Endothelial cell of umbilical vein (primary cell): Measurements from ENCODE around the gene P2RX1. TPM values are rescaled to one million over a fixed set of nuclear protein-coding genes. Genes with fewer than 3 reads are reported as not detected.

Experiments
- BruUV-seq: library from RNA; stranded (reverse); fragments of 400-500 nt; replicated peaks from 2 replicates; lab custom pipeline; 2021; lab: Mats Ljungman, UMichigan
- CTCF ChIA-PET: fragments of 300-600, 350-600 bp; sonication (Branson Sonifier 250); formaldehyde crosslinking; loops from one replicate; lab custom pipeline; 2021; ENCODE audit warnings: antibody characterized with exemption, inconsistent platforms; lab: Charles Lee
- POLR2A ChIA-PET: fragments of 300-600, 350-600 bp; sonication (Branson Sonifier 250); formaldehyde crosslinking; loops from one replicate; lab custom pipeline; 2021; ENCODE audit warnings: antibody characterized with exemption, inconsistent platforms; lab: Charles Lee
- DNase-seq: peaks from one replicate; pipeline ENCODE4 v3.0.0-alpha.2; 2011; ENCODE audit warnings: low read depth, low spot score
- FAIRE-seq: peaks from 2 replicates; lab custom pipeline; 2011; peaks lifted over from hg19 to GRCh38; lab: Jason Lieb, UNC
- H2AFZ ChIP-seq: 2 replicates; pipeline ENCODE4 v1.6.0; 2012; ENCODE audit warnings: low read depth, low read length, control low read depth, inconsistent platforms
- H3K27ac ChIP-seq: 2 replicates; pipeline ENCODE4 v1.5.1; 2011; ENCODE audit warnings: low read depth, mild to moderate bottlenecking, control low read depth, low read length, moderate library complexity; ENCODE audit not compliant: insufficient read depth
- H3K27me3 ChIP-seq, 2 experiments: 2 replicates each; pipeline versions ENCODE4 v1.6.0 to v1.6.1; 2011; ENCODE audit warnings: low read length in 2 of 2, mixed read lengths in 1 of 2; ENCODE audit not compliant: control insufficient read depth in 2 of 2, insufficient read depth in 2 of 2
- H3K36me3 ChIP-seq, 2 experiments: 2 replicates in 1 of 2; 3 replicates in 1 of 2; pipeline ENCODE4 v1.5.1; 2011; ENCODE audit warnings: low read length in 2 of 2, mild to moderate bottlenecking in 1 of 2, moderate library complexity in 1 of 2; ENCODE audit not compliant: control insufficient read depth in 2 of 2, insufficient read depth in 2 of 2; ENCODE audit errors: extremely low read depth in 1 of 2
- H3K4me1 ChIP-seq: 3 replicates; pipeline ENCODE4 v1.5.1; 2011; ENCODE audit warnings: mild to moderate bottlenecking, low read length; ENCODE audit not compliant: control insufficient read depth, insufficient read depth; ENCODE audit errors: extremely low read depth
- H3K4me2 ChIP-seq: 2 replicates; pipeline ENCODE4 v1.6.1; 2011; ENCODE audit warnings: low read length, control low read depth, mixed read lengths; ENCODE audit not compliant: insufficient read depth
- H3K4me3 ChIP-seq, 3 experiments: fragments of 200-600 bp in 1 of 3; sonication (generic), shearing (Covaris generic) in 1 of 3; replicated peaks in 1 of 3; 2 replicates each; pipeline ENCODE4 v1.5.1; 2011 to 2016; ENCODE audit warnings: control low read depth in 3 of 3, low read length in 3 of 3, mild to moderate bottlenecking in 2 of 3, inconsistent platforms in 1 of 3, low read depth in 1 of 3, moderate library complexity in 1 of 3; ENCODE audit not compliant: insufficient read depth in 1 of 3
- H3K79me2 ChIP-seq: 2 replicates; pipeline ENCODE4 v1.6.0; 2012; ENCODE audit warnings: low read length, inconsistent platforms; ENCODE audit not compliant: control insufficient read depth, insufficient read depth
- H3K9ac ChIP-seq: replicated peaks from 2 replicates; pipeline ENCODE3; 2011; ENCODE audit warnings: low read length, control low read depth; ENCODE audit not compliant: insufficient read depth; ENCODE audit errors: extremely low read depth
- H3K9me1 ChIP-seq: replicated peaks from 3 replicates; pipeline ENCODE4 v1.6.0; 2011; ENCODE audit warnings: mild to moderate bottlenecking, low read length; ENCODE audit not compliant: control insufficient read depth, insufficient read depth; ENCODE audit errors: extremely low read depth
- H3K9me3 ChIP-seq: replicated peaks from 2 replicates; pipeline ENCODE4 v1.5.1; 2012; ENCODE audit warnings: low read length, inconsistent platforms; ENCODE audit not compliant: control insufficient read depth, insufficient read depth
- H4K20me1 ChIP-seq: replicated peaks from 2 replicates; pipeline ENCODE3; 2011; ENCODE audit warnings: mild to moderate bottlenecking, low read length; ENCODE audit not compliant: control insufficient read depth, insufficient read depth; ENCODE audit errors: extremely low read depth
- EZH2 ChIP-seq: IDR thresholded peaks from 2 replicates; pipeline ENCODE4 v1.6.1; 2012; ENCODE audit warnings: borderline replicate concordance, low read depth, mild to moderate bottlenecking, moderate library complexity, low read length, inconsistent platforms; ENCODE audit not compliant: severe bottlenecking
- FOS ChIP-seq: IDR thresholded peaks from 2 replicates; pipeline ENCODE4 v1.6.1; 2011; ENCODE audit warnings: mild to moderate bottlenecking, low read length, moderate library complexity, borderline replicate concordance; ENCODE audit not compliant: insufficient read depth
- GATA2 ChIP-seq: IDR thresholded peaks from 2 replicates; pipeline ENCODE4 v1.7.0; 2011; ENCODE audit warnings: low read depth, mild to moderate bottlenecking, moderate library complexity, mixed read lengths, low read length; ENCODE audit not compliant: insufficient read length, insufficient read depth
- JUN ChIP-seq: IDR thresholded peaks from 2 replicates; pipeline ENCODE4 v1.6.1; 2011; ENCODE audit warnings: borderline replicate concordance, low read depth; ENCODE audit not compliant: insufficient read length, insufficient read depth
- MYC ChIP-seq: IDR thresholded peaks from one replicate; pipeline ENCODE4 v1.6.1; 2011; ENCODE audit warnings: mild to moderate bottlenecking, low read depth, low read length
- POLR2A ChIP-seq: IDR thresholded peaks from 2 replicates; pipeline ENCODE4 v1.6.1; 2012; ENCODE audit warnings: low read depth, mild to moderate bottlenecking, control low read depth, low read length
- POLR2AphosphoS5 ChIP-seq: IDR thresholded peaks from 2 replicates; pipeline ENCODE4 v1.6.1; 2012; ENCODE audit warnings: low read depth, mild to moderate bottlenecking, control low read depth, low read length, moderate library complexity; ENCODE audit not compliant: insufficient read depth
- dilution Hi-C: fragments of 300-500 bp; cut with MboI; formaldehyde crosslinking; loops from one replicate; pipeline ENCODE4 v1.15.0; 2019; ENCODE audit warnings: low sequenced_read_pairs; ENCODE audit not compliant: extremely low pct_ligation_motif_present
- intact Hi-C: fragments of 100-400 bp; cut with micrococcal nuclease; formaldehyde crosslinking; loops from one replicate; pipeline ENCODE4 v1.10.0; 2022
- polyA plus RNA-seq, 4 experiments: library from polyadenylated mRNA; depleted of rRNA in 3 of 4; stranded (reverse) in 3 of 4; unstranded in 1 of 4; fragments of >200 nt; gene quantifications; 2 replicates each; pipeline versions ENCODE4 v1.2.1 to v1.2.3, GENCODE V29; 2011 to 2012; ENCODE audit warnings: missing spikeins in 1 of 4
- total RNA-seq: library from RNA; stranded (reverse); gene quantifications from 2 replicates; pipeline ENCODE4 v1.2.3, GENCODE V29; 2021
- TF ChIP-seq, protein P1 (sequence below), 2 donors: IDR thresholded peaks; 1 replicate in 1 of 2; 2 replicates in 1 of 2; pipeline ENCODE4 v1.5.1; 2011; ENCODE audit warnings: low read length in 2 of 2, mild to moderate bottlenecking in 2 of 2, moderate library complexity in 2 of 2, control low read depth in 1 of 2, inconsistent platforms in 1 of 2, low read depth in 1 of 2; ENCODE audit not compliant: insufficient read depth in 1 of 2; ENCODE audit errors: extremely low read depth in 1 of 2
- TF ChIP-seq, protein P2 (sequence below): IDR thresholded peaks from 2 replicates; pipeline ENCODE4 v1.6.1; 2011; ENCODE audit not compliant: insufficient read depth, insufficient read length

Gene P2RX1
- total and polyA plus RNA-seq, 2 donors (not counting 3 experiments of a cell fraction or from before 2014, with no cell fraction given), result not detected

DNA sequence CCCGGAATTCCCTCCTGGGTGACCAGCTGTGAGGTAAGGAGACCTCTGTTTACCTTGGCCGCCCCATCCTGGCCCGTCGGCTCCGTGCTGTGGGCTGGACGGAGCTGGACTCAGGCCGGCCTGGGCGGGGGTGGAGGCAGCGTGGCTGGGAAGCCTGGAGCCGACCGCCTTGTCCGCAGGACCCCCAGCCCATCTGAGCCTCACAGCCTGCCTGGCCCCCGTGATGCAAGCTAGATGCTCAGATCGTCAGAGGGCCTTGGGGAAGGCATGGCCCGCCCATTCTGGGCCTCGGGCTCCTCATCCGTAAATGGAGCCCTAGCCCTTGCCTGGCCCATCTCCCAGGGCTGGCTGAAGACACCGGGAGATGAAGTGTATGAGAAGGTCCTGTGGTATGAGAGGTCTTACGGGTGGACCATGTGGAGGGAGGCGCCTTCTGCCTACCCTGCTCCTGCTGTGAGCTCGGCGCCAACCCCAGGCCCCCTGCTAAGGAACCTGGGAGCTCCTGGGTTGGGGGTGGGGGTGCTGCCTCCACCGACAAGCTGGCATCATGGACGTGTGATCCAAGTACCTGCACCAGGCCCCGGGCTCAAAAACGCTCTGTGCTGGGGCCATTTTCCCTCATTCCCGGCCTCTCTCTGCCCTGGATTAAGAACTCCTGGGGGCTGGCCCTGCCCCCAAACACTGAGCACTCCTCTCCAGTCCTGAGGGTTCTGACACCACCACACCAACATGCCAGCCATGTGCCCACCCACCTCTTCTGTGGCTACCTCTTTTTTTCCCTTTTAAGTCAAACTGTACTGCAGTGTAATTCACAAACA lies 5.4 kb upstream of the P2RX1 start:
- Histone ChIP-seq H3K9ac (no peak overlapping the region), H3K4me2 (no peak overlapping the region), H3K27ac (no peak overlapping the region), H3K9me1 (no peaks in the 10 kb centered on the region), H3K4me3 (no peak overlapping the region), H3K79me2 (no peaks in the 10 kb centered on the region), H3K4me1 (peaks cover 8% of the 10 kb centered on the region), H2AFZ (no peak overlapping the region), H3K36me3 (no peaks in the 10 kb centered on the region), H3K27me3 (no peaks in the 10 kb centered on the region), H3K9me3 (no peaks in the 10 kb centered on the region), H4K20me1 (no peaks in the 10 kb centered on the region)
- intact Hi-C loops, result no loop called here
- ChIA-PET CTCF (interaction anchor here (0.8 to 5.1 kb wide), 5 partner anchors 8 to 72 kb away, joined by 3 to 31 read pairs (median 3); no protein-coding TSS in a partner anchor), POLR2A (no interaction called here)
- no TSS peak for BruUV-seq
- no peak for FAIRE-seq
- no peak for DNase-seq
- dilution Hi-C loops, result no loop called here
- no peak for TF ChIP-seq JUN

DNA sequence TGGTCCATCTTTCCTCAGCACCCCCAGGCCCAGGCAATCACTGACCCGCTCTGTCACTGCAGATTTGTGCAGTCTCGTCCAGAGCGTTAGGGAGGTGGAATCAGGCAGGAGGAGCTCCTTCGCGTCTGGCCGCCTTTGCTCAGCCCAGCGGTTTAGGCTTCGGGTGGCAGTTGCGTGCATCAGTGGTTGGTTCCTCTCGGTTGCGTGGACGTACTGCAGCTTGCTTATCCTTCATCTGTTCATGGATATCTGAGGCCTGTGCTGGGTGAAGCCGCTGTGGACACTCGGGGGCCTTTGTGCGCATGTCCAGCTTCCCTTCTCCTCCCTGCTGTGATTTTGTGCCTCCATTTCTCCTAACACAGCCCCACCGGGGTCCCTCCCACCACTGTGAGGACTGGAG lies 4.7 kb upstream of the P2RX1 start:
- H3K9me1 ChIP-seq, result no peaks in the 10 kb centered on the region
- no peaks in the 10 kb centered on the region for H3K27me3 ChIP-seq
- no TSS peak for BruUV-seq
- FAIRE-seq (no peak), DNase-seq (no peak)
- no peak overlapping the region for H3K9ac ChIP-seq
- no peaks in the 10 kb centered on the region for H4K20me1 ChIP-seq
- no peak overlapping the region for H3K27ac ChIP-seq
- no peaks in the 10 kb centered on the region for H3K79me2 ChIP-seq
- TF ChIP-seq, protein P1, sequence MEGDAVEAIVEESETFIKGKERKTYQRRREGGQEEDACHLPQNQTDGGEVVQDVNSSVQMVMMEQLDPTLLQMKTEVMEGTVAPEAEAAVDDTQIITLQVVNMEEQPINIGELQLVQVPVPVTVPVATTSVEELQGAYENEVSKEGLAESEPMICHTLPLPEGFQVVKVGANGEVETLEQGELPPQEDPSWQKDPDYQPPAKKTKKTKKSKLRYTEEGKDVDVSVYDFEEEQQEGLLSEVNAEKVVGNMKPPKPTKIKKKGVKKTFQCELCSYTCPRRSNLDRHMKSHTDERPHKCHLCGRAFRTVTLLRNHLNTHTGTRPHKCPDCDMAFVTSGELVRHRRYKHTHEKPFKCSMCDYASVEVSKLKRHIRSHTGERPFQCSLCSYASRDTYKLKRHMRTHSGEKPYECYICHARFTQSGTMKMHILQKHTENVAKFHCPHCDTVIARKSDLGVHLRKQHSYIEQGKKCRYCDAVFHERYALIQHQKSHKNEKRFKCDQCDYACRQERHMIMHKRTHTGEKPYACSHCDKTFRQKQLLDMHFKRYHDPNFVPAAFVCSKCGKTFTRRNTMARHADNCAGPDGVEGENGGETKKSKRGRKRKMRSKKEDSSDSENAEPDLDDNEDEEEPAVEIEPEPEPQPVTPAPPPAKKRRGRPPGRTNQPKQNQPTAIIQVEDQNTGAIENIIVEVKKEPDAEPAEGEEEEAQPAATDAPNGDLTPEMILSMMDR (IDR thresholded peaks at IDR 0.05; ENCODE audit: extremely low read depth in 1 of 2, insufficient read depth in 1 of 2, low read depth in 1 of 2, low read length in 2 of 2), result no peak
- TF ChIP-seq POLR2AphosphoS5 (no peak), JUN (no peak), MYC (no peak), FOS (no peak), EZH2 (no peak), POLR2A (no peak), GATA2 (no peak)
- TF ChIP-seq, protein P2, sequence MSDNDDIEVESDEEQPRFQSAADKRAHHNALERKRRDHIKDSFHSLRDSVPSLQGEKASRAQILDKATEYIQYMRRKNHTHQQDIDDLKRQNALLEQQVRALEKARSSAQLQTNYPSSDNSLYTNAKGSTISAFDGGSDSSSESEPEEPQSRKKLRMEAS, result no peak
- H3K9me3 ChIP-seq, result no peaks in the 10 kb centered on the region
- ChIA-PET CTCF (interaction anchor here (1.0 kb wide), 3 partner anchors 10 to 73 kb away, joined by 3 read pairs; no protein-coding TSS in a partner anchor), POLR2A (no interaction called here)
- H2AFZ ChIP-seq, result no peak overlapping the region
- no peak overlapping the region for H3K4me3 ChIP-seq
- dilution Hi-C loops (no loop called here), intact Hi-C loops (no loop called here)
- peaks cover 15% of the 10 kb centered on the region for H3K4me1 ChIP-seq
- H3K4me2 ChIP-seq, result no peak overlapping the region
- no peaks in the 10 kb centered on the region for H3K36me3 ChIP-seq
